K562 (cell line): Measurements from ENCODE around the gene PPT2. TPM values are rescaled to one million over a fixed set of nuclear protein-coding genes. Genes with fewer than 3 reads are reported as not detected.
A peak's percentile ranks its signal among the peaks of the same experiment; 100 is the strongest.

Experiments used
- CHD1 ChIP-seq: fragments of 200-600 bp; sonication (generic); IDR thresholded peaks from one replicate; pipeline ENCODE4 v1.6.1; 2012; ENCODE audit warnings: mild to moderate bottlenecking, moderate library complexity, low read length, inconsistent platforms
- CREBBP ChIP-seq: IDR thresholded peaks from one replicate; pipeline ENCODE4 v1.6.1; 2012; ENCODE audit warnings: low read depth, mild to moderate bottlenecking, control low read depth, inconsistent platforms, low read length
- ESRRA ChIP-seq: fragments of 450-650 bp; IDR thresholded peaks from 2 replicates; pipeline ENCODE4 v1.6.1; 2014; ENCODE audit warnings: low read depth, mild to moderate bottlenecking, moderate library complexity, borderline replicate concordance
- GATAD2B ChIP-seq: fragments of 450-650 bp; IDR thresholded peaks from 2 replicates; pipeline ENCODE4 v1.6.1; 2017; ENCODE audit warnings: mild to moderate bottlenecking, borderline replicate concordance
- HDAC8 ChIP-seq: fragments of 450-650 bp; IDR thresholded peaks from 2 replicates; pipeline ENCODE4 v1.6.1; 2016; ENCODE audit warnings: mild to moderate bottlenecking, missing genetic modification characterization, moderate library complexity, missing compliant biosample characterization
- MTA1 ChIP-seq: fragments of 450-650 bp; IDR thresholded peaks from 2 replicates; pipeline ENCODE4 v1.6.1; 2017; ENCODE audit warnings: borderline replicate concordance
- POLR3A ChIP-seq: IDR thresholded peaks from 2 replicates; pipeline ENCODE4 v1.6.1; 2011; ENCODE audit warnings: borderline replicate concordance, mild to moderate bottlenecking, moderate library complexity; ENCODE audit not compliant: insufficient read length, insufficient read depth; ENCODE audit errors: extremely low read depth
- RBFOX2 ChIP-seq: fragments of 200-400 bp; formaldehyde crosslinking; IDR thresholded peaks from 2 replicates; pipeline ENCODE4 v1.6.1; 2017; ENCODE audit warnings: low read depth, mild to moderate bottlenecking, low read length, moderate library complexity
- RHOXF2B ChIP-seq: fragments of 250-450 bp; sonication (Bioruptor Pico); conservative IDR thresholded peaks from 2 replicates; pipeline ENCODE4 v1.5.1; 2021
- SMAD1 ChIP-seq: fragments of 150-350 bp; IDR thresholded peaks from 2 replicates; pipeline ENCODE4 v1.6.1; 2014; ENCODE audit warnings: low read length, low read depth; ENCODE audit not compliant: partially characterized antibody
- SRSF1 ChIP-seq: fragments of 200-400 bp; formaldehyde crosslinking; IDR thresholded peaks from 2 replicates; pipeline ENCODE4 v1.6.1; 2017; ENCODE audit warnings: mild to moderate bottlenecking, low read depth, low read length, moderate library complexity
- STAT5A ChIP-seq: IDR thresholded peaks from 2 replicates; pipeline ENCODE4 v1.6.1; 2012; ENCODE audit warnings: low read length, inconsistent platforms, borderline replicate concordance
- TAF7 ChIP-seq: fragments of 450-650 bp; IDR thresholded peaks from 2 replicates; pipeline ENCODE4 v1.6.1; 2016; ENCODE audit warnings: missing genetic modification characterization, missing compliant biosample characterization
- ZNF143 ChIP-seq: sonication (generic); formaldehyde crosslinking; IDR thresholded peaks from 2 replicates; pipeline ENCODE4 v1.9.0; 2022; ENCODE audit warnings: mild to moderate bottlenecking, missing genetic modification reagents
- polyA plus RNA-seq, 8 experiments: library from polyadenylated mRNA; depleted of rRNA in 4 of 8; stranded (reverse) in 5 of 8; unstranded in 3 of 8; fragments of >200 nt; fragmentation: Nextera tagmentation in 2 of 8; fragmentation: Illumina TruSeq in 1 of 8; extraction: Ambion mirVana in 2 of 8; extraction: Trizol in 1 of 8; gene quantifications; 2 replicates each; pipeline versions ENCODE4 v1.2.1 to v1.2.3, GENCODE V29; 2011 to 2014; ENCODE audit warnings: inconsistent platforms in 1 of 8, missing spikeins in 1 of 8
- total RNA-seq, 7 experiments: library from RNA; depleted of rRNA in 6 of 7; stranded (reverse); fragments of >200 nt in 6 of 7; fragmentation: Illumina TruSeq in 2 of 7; extraction: Trizol in 2 of 7; gene quantifications; 2 replicates each; pipeline versions ENCODE4 v1.2.1 to v1.2.3, GENCODE V29; 2011 to 2021; ENCODE audit warnings: low replicate concordance in 1 of 7
- TF ChIP-seq, protein P1 (sequence below), 2 experiments: IDR thresholded peaks; 2 replicates each; pipeline ENCODE4 v1.6.1; 2011; ENCODE audit warnings: borderline replicate concordance in 1 of 2, control low read depth in 1 of 2, low read depth in 1 of 2, low read length in 1 of 2, mild to moderate bottlenecking in 1 of 2, mixed read lengths in 1 of 2, moderate library complexity in 1 of 2; ENCODE audit not compliant: insufficient read depth in 1 of 2, insufficient read length in 1 of 2, poor library complexity in 1 of 2, severe bottlenecking in 1 of 2; ENCODE audit errors: extremely low read depth in 1 of 2
- TF ChIP-seq, protein P2 (sequence below), 3 experiments: IDR thresholded peaks in 2 of 3; conservative IDR thresholded peaks in 1 of 3; 2 replicates each; pipeline ENCODE4 v1.5.1; 2011 to 2012; ENCODE audit warnings: low read length in 3 of 3, mild to moderate bottlenecking in 3 of 3, control low read depth in 2 of 3, improper control_type of control experiment in 1 of 3, inconsistent platforms in 1 of 3, low read depth in 1 of 3, mixed read lengths in 1 of 3, moderate library complexity in 1 of 3; ENCODE audit not compliant: insufficient read depth in 2 of 3
- TF ChIP-seq, protein P3 (sequence below): sonication (generic); formaldehyde crosslinking; IDR thresholded peaks from 2 replicates; pipeline ENCODE4 v1.8.0; 2023; ENCODE audit warnings: missing genetic modification reagents, mild to moderate bottlenecking, borderline replicate concordance

Gene PPT2
- total and polyA plus RNA-seq, 9 of the 15 experiments (the other 6 are each of a cell fraction or from before 2014, with no cell fraction given): 27.4 to 98.8 (median 69.9) TPM

- TF ChIP-seq RBFOX2: peak; percentile 81
- TF ChIP-seq RHOXF2B (CRISPR knock-in tag): no peak
- TF ChIP-seq ZNF143 (CRISPR knock-in tag): peak; percentile 72
- TF ChIP-seq, protein P1, sequence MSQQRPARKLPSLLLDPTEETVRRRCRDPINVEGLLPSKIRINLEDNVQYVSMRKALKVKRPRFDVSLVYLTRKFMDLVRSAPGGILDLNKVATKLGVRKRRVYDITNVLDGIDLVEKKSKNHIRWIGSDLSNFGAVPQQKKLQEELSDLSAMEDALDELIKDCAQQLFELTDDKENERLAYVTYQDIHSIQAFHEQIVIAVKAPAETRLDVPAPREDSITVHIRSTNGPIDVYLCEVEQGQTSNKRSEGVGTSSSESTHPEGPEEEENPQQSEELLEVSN (IDR thresholded peaks at IDR 0.05; ENCODE audit: borderline replicate concordance in 1 of 2, extremely low read depth in 1 of 2, insufficient read depth in 1 of 2, insufficient read length in 1 of 2, low read depth in 1 of 2, low read length in 1 of 2, poor library complexity in 1 of 2, severe bottlenecking in 1 of 2): peak in 1 of 2 experiments; percentile 11
- TF ChIP-seq TAF7 (tag): peak; percentile 89
- TF ChIP-seq SMAD1: no peak
- no peak for TF ChIP-seq STAT5A
- no peak for TF ChIP-seq SRSF1
- 0 out of 2 replicates have a peak, but pooled peaks have one; percentile 17 for TF ChIP-seq ESRRA
- no peak for TF ChIP-seq HDAC8
- TF ChIP-seq POLR3A: no peak
- TF ChIP-seq CREBBP: no peak
- TF ChIP-seq, protein P2, sequence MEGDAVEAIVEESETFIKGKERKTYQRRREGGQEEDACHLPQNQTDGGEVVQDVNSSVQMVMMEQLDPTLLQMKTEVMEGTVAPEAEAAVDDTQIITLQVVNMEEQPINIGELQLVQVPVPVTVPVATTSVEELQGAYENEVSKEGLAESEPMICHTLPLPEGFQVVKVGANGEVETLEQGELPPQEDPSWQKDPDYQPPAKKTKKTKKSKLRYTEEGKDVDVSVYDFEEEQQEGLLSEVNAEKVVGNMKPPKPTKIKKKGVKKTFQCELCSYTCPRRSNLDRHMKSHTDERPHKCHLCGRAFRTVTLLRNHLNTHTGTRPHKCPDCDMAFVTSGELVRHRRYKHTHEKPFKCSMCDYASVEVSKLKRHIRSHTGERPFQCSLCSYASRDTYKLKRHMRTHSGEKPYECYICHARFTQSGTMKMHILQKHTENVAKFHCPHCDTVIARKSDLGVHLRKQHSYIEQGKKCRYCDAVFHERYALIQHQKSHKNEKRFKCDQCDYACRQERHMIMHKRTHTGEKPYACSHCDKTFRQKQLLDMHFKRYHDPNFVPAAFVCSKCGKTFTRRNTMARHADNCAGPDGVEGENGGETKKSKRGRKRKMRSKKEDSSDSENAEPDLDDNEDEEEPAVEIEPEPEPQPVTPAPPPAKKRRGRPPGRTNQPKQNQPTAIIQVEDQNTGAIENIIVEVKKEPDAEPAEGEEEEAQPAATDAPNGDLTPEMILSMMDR (IDR thresholded peaks at IDR 0.05 in 2 of 3, conservative IDR thresholded peaks at IDR 0.05 in 1 of 3; ENCODE audit: insufficient read depth in 2 of 3, low read depth in 1 of 3, low read length in 3 of 3): no peak
- peak; percentile 31; the same call in 1 of the 2 replicates for TF ChIP-seq MTA1
- TF ChIP-seq, protein P3, sequence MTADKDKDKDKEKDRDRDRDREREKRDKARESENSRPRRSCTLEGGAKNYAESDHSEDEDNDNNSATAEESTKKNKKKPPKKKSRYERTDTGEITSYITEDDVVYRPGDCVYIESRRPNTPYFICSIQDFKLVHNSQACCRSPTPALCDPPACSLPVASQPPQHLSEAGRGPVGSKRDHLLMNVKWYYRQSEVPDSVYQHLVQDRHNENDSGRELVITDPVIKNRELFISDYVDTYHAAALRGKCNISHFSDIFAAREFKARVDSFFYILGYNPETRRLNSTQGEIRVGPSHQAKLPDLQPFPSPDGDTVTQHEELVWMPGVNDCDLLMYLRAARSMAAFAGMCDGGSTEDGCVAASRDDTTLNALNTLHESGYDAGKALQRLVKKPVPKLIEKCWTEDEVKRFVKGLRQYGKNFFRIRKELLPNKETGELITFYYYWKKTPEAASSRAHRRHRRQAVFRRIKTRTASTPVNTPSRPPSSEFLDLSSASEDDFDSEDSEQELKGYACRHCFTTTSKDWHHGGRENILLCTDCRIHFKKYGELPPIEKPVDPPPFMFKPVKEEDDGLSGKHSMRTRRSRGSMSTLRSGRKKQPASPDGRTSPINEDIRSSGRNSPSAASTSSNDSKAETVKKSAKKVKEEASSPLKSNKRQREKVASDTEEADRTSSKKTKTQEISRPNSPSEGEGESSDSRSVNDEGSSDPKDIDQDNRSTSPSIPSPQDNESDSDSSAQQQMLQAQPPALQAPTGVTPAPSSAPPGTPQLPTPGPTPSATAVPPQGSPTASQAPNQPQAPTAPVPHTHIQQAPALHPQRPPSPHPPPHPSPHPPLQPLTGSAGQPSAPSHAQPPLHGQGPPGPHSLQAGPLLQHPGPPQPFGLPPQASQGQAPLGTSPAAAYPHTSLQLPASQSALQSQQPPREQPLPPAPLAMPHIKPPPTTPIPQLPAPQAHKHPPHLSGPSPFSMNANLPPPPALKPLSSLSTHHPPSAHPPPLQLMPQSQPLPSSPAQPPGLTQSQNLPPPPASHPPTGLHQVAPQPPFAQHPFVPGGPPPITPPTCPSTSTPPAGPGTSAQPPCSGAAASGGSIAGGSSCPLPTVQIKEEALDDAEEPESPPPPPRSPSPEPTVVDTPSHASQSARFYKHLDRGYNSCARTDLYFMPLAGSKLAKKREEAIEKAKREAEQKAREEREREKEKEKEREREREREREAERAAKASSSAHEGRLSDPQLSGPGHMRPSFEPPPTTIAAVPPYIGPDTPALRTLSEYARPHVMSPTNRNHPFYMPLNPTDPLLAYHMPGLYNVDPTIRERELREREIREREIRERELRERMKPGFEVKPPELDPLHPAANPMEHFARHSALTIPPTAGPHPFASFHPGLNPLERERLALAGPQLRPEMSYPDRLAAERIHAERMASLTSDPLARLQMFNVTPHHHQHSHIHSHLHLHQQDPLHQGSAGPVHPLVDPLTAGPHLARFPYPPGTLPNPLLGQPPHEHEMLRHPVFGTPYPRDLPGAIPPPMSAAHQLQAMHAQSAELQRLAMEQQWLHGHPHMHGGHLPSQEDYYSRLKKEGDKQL (CRISPR knock-in tag): no peak
- TF ChIP-seq CHD1: peak; percentile 98
- no peak for TF ChIP-seq GATAD2B
Measured at GRCh38 chr6:32127717-32128592, 26.0 kb upstream of the PPT2 start, which contains the start of gene ATF6B (continued).
